Stimulated activated CD8-positive, alpha-beta memory T cell treated with anti-CD3 and anti-CD28 coated beads, Interleukin-12 subunit alpha, Interleukin-12 subunit beta, amount 100 ng/mL, for 4 hours (primary cell): ENCODE measurements around the gene SERPING1.

ENCODE experiments used
- DNase-seq: peaks from one replicate; pipeline ENCODE4 v3.0.0-alpha.2; 2020; ENCODE audit warnings: low read depth

The SERPING1 gene

GRCh38 chr11:57652662-57653061 lies 55.2 kb downstream of the SERPING1 start:
- DNase-seq = no peak

GRCh38 chr11:57653163-57653562 lies 55.7 kb downstream of the SERPING1 start:
- no peak for DNase-seq

- no peak for DNase-seq
These were observed 59.4 kb downstream of the SERPING1 start for GRCh38 chr11:57656885-57657193.

- peak; percentile 99 for DNase-seq
These were observed 59.9 kb downstream of the SERPING1 start, which contains the start of gene CLP1 for GRCh38 chr11:57657194-57658022. CLP1 (plus strand) TSS chr11:57657762; CDS start chr11:57659477, 1,715 bp downstream.

- no peak for DNase-seq
These were observed 60.5 kb downstream of the SERPING1 start for GRCh38 chr11:57658023-57658361.

- DNase-seq = no peak
These were observed 62.2 kb downstream of the SERPING1 start for GRCh38 chr11:57659669-57660068.

- DNase-seq = no peak
These were observed 65.4 kb downstream of the SERPING1 start for GRCh38 chr11:57662893-57663292.

- DNase-seq = no peak
These were observed 66.5 kb downstream of the SERPING1 start for GRCh38 chr11:57663975-57664374.
